A549 (cell line): ENCODE measurements around the gene ATP9A. TPM values are rescaled to one million over a fixed set of nuclear protein-coding genes. Genes with fewer than 3 reads are reported as not detected.

Experiments
- ATAC-seq, 2 experiments: fragments of 200-7000 bp in 1 of 2; fragments of >200 bp in 1 of 2; cut with Nextera tagmentation in 1 of 2; cut with Tn5 transposase in 1 of 2; 3 replicates each; pipeline versions ENCODE4 v1.8.0 to v1.9.1; 2018 to 2020; ENCODE audit warnings: mild to moderate bottlenecking in 1 of 2, moderate library complexity in 1 of 2
- CTCF ChIA-PET: fragments of 300-600 bp; sonication (Branson Sonifier 250); formaldehyde crosslinking; extraction: SDS; loops from one replicate; lab custom pipeline; 2021; ENCODE audit warnings: antibody characterized with exemption, inconsistent platforms; lab: Yijun Ruan, JAX
- POLR2A ChIA-PET: fragments of 350-600 bp; formaldehyde crosslinking; extraction: SDS; loops from one replicate; lab custom pipeline; 2021; ENCODE audit warnings: antibody characterized with exemption, inconsistent platforms; lab: Yijun Ruan, JAX
- DNase-seq, 2 experiments: peaks; one replicate each; pipeline versions ENCODE4 v3.0.0 to v3.0.0-alpha.2; 2011 to 2016; ENCODE audit warnings: low read depth in 1 of 2, low spot score in 1 of 2
- FAIRE-seq: peaks from 2 replicates; lab custom pipeline; 2011; peaks lifted over from hg19 to GRCh38; lab: Jason Lieb, UNC
- H3K27ac ChIP-seq, 2 experiments: fragments of >200 bp; sonication (Bioruptor Twin); formaldehyde crosslinking; 3 replicates each; pipeline ENCODE4 v1.5.1; 2016 to 2017
- H3K4me1 ChIP-seq: fragments of >200 bp; sonication (Bioruptor Twin); formaldehyde crosslinking; 3 replicates; pipeline ENCODE4 v1.6.1; 2016
- H3K4me2 ChIP-seq: fragments of >200 bp; sonication (Bioruptor Twin); formaldehyde crosslinking; 3 replicates; pipeline ENCODE4 v1.6.1; 2016
- H3K4me3 ChIP-seq: fragments of >200 bp; sonication (Bioruptor Twin); formaldehyde crosslinking; 3 replicates; pipeline ENCODE4 v1.5.1; 2016
- H3K9me3 ChIP-seq: fragments of >200 bp; sonication (Bioruptor Twin); formaldehyde crosslinking; 3 replicates; pipeline ENCODE4 v1.6.1; 2016
- BHLHE40 ChIP-seq: IDR thresholded peaks from 2 replicates; pipeline ENCODE4 v1.6.1; 2012; ENCODE audit warnings: low read depth, low read length, inconsistent platforms
- CBX2 ChIP-seq: fragments of 200-600 bp; sonication (generic); IDR thresholded peaks from 2 replicates; pipeline ENCODE4 v1.6.1; 2016; ENCODE audit warnings: low read depth, mild to moderate bottlenecking, borderline replicate concordance
- CEBPB ChIP-seq, 2 experiments: fragments of >200 bp in 1 of 2; sonication (Bioruptor Twin) in 1 of 2; formaldehyde crosslinking in 1 of 2; IDR thresholded peaks; 2 replicates each; pipeline ENCODE4 v1.6.1; 2012 to 2016
- EHF ChIP-seq: fragments of 250-450 bp; sonication (Bioruptor Pico); IDR thresholded peaks from 2 replicates; pipeline ENCODE4 v1.5.0; 2020; ENCODE audit warnings: mild to moderate bottlenecking
- EHMT2 ChIP-seq: fragments of 200-600 bp; sonication (generic); IDR thresholded peaks from 2 replicates; pipeline ENCODE4 v1.6.1; 2016; ENCODE audit warnings: antibody characterized with exemption, low read depth, mild to moderate bottlenecking, moderate library complexity
- EP300 ChIP-seq, 2 experiments: fragments of >200 bp; sonication (Bioruptor Twin); formaldehyde crosslinking; IDR thresholded peaks; 2 replicates in 1 of 2; 3 replicates in 1 of 2; pipeline ENCODE4 v1.6.1; 2016 to 2017
- ESRRA ChIP-seq: fragments of 150-350 bp; IDR thresholded peaks from 2 replicates; pipeline ENCODE4 v1.6.1; 2014; ENCODE audit warnings: mild to moderate bottlenecking, low read length, borderline replicate concordance
- GATA3 ChIP-seq: IDR thresholded peaks from 2 replicates; pipeline ENCODE4 v1.6.1; 2012; ENCODE audit warnings: borderline replicate concordance
- HDAC2 ChIP-seq: fragments of 200-600 bp; sonication (generic); IDR thresholded peaks from 2 replicates; pipeline ENCODE4 v1.6.1; 2016
- JUN ChIP-seq, 2 experiments: fragments of >200 bp; sonication (Bioruptor Twin); formaldehyde crosslinking; IDR thresholded peaks; 2 replicates in 1 of 2; 3 replicates in 1 of 2; pipeline ENCODE4 v1.6.1; 2016 to 2017
- MAFK ChIP-seq: fragments of 450-650 bp; IDR thresholded peaks from 2 replicates; pipeline ENCODE4 v1.6.1; 2014; ENCODE audit not compliant: partially characterized antibody
- MYC ChIP-seq: IDR thresholded peaks from 2 replicates; pipeline ENCODE4 v1.6.1; 2012; ENCODE audit warnings: mild to moderate bottlenecking, inconsistent platforms, low read length, improper control_type of control experiment, borderline replicate concordance
- NPAS2 ChIP-seq: fragments of 250-450 bp; sonication (Bioruptor Pico); IDR thresholded peaks from 2 replicates; pipeline ENCODE4 v1.8.0; 2022; ENCODE audit warnings: mild to moderate bottlenecking, moderate library complexity, borderline replicate concordance
- POLR2AphosphoS2 ChIP-seq: conservative IDR thresholded peaks from 2 replicates; pipeline ENCODE4 v1.6.1; 2012; ENCODE audit warnings: low read length, improper control_type of control experiment, inconsistent platforms
- RARB ChIP-seq: fragments of 250-450 bp; sonication (Bioruptor Pico); IDR thresholded peaks from 2 replicates; pipeline ENCODE4 v1.8.0; 2021; ENCODE audit warnings: mild to moderate bottlenecking, moderate library complexity
- RCOR1 ChIP-seq: fragments of 150-350 bp; IDR thresholded peaks from 2 replicates; pipeline ENCODE4 v1.6.1; 2014; ENCODE audit warnings: antibody characterized with exemption, low read length, low read depth
- TFCP2L1 ChIP-seq: fragments of 250-450 bp; sonication (Bioruptor Pico); IDR thresholded peaks from 2 replicates; pipeline ENCODE4 v1.5.0; 2021; ENCODE audit warnings: mild to moderate bottlenecking
- ZC3H11A ChIP-seq: fragments of 450-650 bp; IDR thresholded peaks from 2 replicates; pipeline ENCODE4 v1.6.1; 2014; ENCODE audit warnings: antibody characterized with exemption, mild to moderate bottlenecking
- WGBS: methylation state at CpG from one replicate; pipeline ENCODE4 v1.1.6; 2017; ENCODE audit errors: missing lambda C conversion rate; 5-methylcytosine and 5-hydroxymethylcytosine counted together
- polyA plus RNA-seq, 4 experiments: library from polyadenylated mRNA; depleted of rRNA in 3 of 4; stranded (reverse); fragments of >200 nt; fragmentation: RNase III in 1 of 4; extraction: RNeasy Plus Mini Kit Qiagen cat#74134 plus additional on column Dnase treatment in 1 of 4; gene quantifications; 2 replicates in 3 of 4; 3 replicates in 1 of 4; pipeline ENCODE4 v1.2.3, GENCODE V29; 2011 to 2017
- TF ChIP-seq, protein P1 (sequence below): IDR thresholded peaks from 2 replicates; pipeline ENCODE4 v1.6.1; 2012; ENCODE audit warnings: low read depth, borderline replicate concordance
- TF ChIP-seq, protein P2 (sequence below): fragments of 450-650 bp; IDR thresholded peaks from 2 replicates; pipeline ENCODE4 v1.6.1; 2014; ENCODE audit warnings: antibody characterized with exemption
- TF ChIP-seq, protein P3 (sequence below): IDR thresholded peaks from 2 replicates; pipeline ENCODE4 v1.6.1; 2012

Gene ATP9A
- polyA plus RNA-seq, 2 of the 4 experiments (the other 2 are of a cell fraction): 9.9 to 23.6 TPM

DNA sequence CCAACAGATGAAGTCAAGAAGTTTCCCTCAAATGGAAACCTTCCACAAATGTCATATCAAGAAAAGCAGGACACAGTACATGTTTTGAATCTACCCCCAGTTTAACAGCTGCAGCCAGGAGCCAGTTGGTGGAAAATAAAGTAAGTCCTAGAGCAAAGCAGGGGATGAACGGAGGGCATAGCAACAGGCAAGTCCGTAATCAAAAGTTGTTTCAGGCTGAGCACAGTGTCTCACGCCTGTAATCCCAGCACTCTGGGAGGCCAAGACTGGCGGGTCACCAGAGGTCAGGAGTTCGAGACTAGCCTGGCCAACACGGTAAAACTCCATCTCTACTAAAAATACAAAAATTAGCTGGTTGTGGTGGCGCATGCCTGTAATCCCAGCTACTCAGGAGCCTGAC, 36.6 kb upstream of the ATP9A start:
- Histone ChIP-seq H3K4me2 (no peak overlapping the region), H3K27ac (0 out of 6 replicates have a peak overlapping the region, but pooled peaks of 1 of the 2 experiments have one; percentile 15), H3K9me3 (no peaks in the 10 kb centered on the region), H3K4me1 (peaks cover 15% of the 10 kb centered on the region), H3K4me3 (no peak overlapping the region)
- DNase-seq (no peak), FAIRE-seq (no peak), ATAC-seq (no peak)
- WGBS: 85% methylated on average over 7 of the region's 7 CpGs
- TF ChIP-seq EHMT2 (no peak), RCOR1 (no peak), ZC3H11A (no peak), MYC (no peak), EP300 (IDR thresholded peaks at IDR 0.05) (no peak)
- TF ChIP-seq, protein P1, sequence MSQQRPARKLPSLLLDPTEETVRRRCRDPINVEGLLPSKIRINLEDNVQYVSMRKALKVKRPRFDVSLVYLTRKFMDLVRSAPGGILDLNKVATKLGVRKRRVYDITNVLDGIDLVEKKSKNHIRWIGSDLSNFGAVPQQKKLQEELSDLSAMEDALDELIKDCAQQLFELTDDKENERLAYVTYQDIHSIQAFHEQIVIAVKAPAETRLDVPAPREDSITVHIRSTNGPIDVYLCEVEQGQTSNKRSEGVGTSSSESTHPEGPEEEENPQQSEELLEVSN: no peak
- TF ChIP-seq, protein P2, sequence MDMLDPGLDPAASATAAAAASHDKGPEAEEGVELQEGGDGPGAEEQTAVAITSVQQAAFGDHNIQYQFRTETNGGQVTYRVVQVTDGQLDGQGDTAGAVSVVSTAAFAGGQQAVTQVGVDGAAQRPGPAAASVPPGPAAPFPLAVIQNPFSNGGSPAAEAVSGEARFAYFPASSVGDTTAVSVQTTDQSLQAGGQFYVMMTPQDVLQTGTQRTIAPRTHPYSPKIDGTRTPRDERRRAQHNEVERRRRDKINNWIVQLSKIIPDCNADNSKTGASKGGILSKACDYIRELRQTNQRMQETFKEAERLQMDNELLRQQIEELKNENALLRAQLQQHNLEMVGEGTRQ: no peak
- CTCF ChIA-PET: interaction anchor here (1.0 to 1.2 kb wide), 2 partner anchors 12 to 52 kb away, joined by 3 read pairs; no protein-coding TSS in a partner anchor
- POLR2A ChIA-PET: no interaction called here

DNA sequence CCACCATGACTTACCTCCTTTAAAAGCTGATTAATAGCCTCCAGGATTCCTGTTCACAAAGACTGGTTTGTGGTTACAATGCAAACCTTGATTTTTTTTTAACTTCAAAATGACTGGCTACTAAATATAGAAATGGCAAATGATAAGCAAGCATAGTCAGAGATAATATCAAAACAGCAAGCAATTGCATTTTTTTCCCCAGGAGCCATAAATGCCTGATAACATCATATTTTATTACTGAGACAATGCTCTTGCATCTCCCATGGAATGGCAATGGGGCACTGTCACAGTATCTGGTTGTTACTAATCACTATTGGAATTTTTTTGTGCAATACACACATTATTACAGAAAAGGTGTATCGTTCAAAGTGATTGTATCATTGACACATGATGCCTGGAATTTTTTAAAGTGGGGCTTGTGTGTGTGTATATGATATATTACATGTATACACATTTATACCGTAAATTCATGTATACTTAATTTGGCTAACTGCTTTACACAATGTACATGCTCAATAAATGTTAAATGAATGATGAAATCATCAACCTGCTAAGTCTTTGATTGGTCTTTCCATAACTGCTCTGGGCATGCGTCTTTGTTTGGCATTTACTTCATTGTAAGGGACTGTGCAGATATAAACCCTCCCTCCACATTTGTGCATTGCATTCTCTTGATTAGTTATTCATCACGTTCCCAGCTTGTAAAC, 35.1 kb upstream of the ATP9A start:
- no peak overlapping the region for H3K27ac ChIP-seq
- no peak for TF ChIP-seq CBX2
- TF ChIP-seq NPAS2: no peak
- no peak for TF ChIP-seq BHLHE40
- TF ChIP-seq GATA3: peak; percentile 72
- TF ChIP-seq JUN (IDR thresholded peaks at IDR 0.05): no peak
- TF ChIP-seq HDAC2: no peak
- no peak for TF ChIP-seq RARB (CRISPR knock-in tag)
- peaks cover 18% of the 10 kb centered on the region for H3K4me1 ChIP-seq
- POLR2A ChIA-PET: no interaction called here
- 63% methylated on average over 4 of the region's 4 CpGs for WGBS
- ATAC-seq: no peak
- CTCF ChIA-PET: interaction anchor here (1.5 to 2.4 kb wide), 2 partner anchors 163 to 258 kb away, joined by 3 to 5 read pairs; no protein-coding TSS in a partner anchor
- H3K9me3 ChIP-seq: no peaks in the 10 kb centered on the region
- FAIRE-seq: peak; percentile 28
- H3K4me3 ChIP-seq: no peak overlapping the region
- peak in 1 of 2 experiments; percentile 23 for DNase-seq
- H3K4me2 ChIP-seq: no peak overlapping the region

DNA sequence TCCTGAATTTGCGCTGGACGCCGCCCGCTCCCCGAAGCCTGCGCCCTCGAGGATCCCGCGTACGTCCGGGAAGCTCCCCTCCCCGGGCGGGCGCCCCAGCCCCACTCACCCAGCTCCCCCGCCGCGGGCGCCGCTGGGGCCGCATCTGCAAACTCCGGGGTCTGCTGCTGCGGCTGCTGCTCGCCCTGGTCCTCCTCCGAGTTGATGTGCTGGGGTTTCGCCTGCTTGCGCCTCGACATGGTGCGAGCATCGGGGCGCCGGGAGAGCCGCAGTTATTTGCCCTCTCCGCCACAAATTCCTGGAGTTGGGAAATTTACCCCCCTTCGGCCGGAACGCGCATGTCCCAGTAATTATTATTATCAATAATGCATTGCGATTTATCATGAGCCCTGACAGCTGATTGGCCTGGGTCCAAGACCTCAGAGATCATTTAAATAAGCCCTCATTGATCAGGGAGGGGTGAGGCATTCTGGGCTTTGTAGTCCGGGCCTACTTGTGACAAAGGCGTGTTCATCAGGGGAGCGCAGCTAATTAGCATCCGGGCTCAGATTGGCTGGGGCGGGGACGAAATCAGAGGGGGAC, 34.1 kb upstream of the ATP9A start, which contains the start of gene SALL4:
SALL4 (minus strand) TSS at position 352 of the 582 bp plus-strand sequence; CDS start at position 239, 113 bp downstream.
- peak within 1 kb of the TSS; percentile 84 for H3K4me3 ChIP-seq
- FAIRE-seq (no peak), ATAC-seq (no peak), DNase-seq (no peak)
- WGBS: 97% methylated on average over 44 of the region's 44 CpGs
- ChIA-PET POLR2A (no interaction called here), CTCF (interaction anchor here (1.0 to 2.4 kb wide), 6 partner anchors 162 to 821 kb away, joined by 3 to 5 read pairs (median 3); no protein-coding TSS in a partner anchor)
- peaks cover 26% of the 10 kb centered on the region for H3K4me1 ChIP-seq
- H3K27ac ChIP-seq: peak within 1 kb of the TSS; percentile 95 to 96
- no peaks in the 10 kb centered on the region for H3K9me3 ChIP-seq
- TF ChIP-seq, protein P1: no peak
- no peak for TF ChIP-seq ESRRA
- TF ChIP-seq MYC: no peak
- no peak for TF ChIP-seq TFCP2L1 (CRISPR knock-in tag)
- no peak for TF ChIP-seq POLR2AphosphoS2
- TF ChIP-seq, protein P3, sequence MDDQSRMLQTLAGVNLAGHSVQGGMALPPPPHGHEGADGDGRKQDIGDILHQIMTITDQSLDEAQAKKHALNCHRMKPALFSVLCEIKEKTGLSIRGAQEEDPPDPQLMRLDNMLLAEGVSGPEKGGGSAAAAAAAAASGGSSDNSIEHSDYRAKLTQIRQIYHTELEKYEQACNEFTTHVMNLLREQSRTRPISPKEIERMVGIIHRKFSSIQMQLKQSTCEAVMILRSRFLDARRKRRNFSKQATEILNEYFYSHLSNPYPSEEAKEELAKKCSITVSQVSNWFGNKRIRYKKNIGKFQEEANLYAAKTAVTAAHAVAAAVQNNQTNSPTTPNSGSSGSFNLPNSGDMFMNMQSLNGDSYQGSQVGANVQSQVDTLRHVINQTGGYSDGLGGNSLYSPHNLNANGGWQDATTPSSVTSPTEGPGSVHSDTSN: no peak
- TF ChIP-seq CEBPB (IDR thresholded peaks at IDR 0.05): no peak
- TF ChIP-seq EHF: no peak
- TF ChIP-seq RARB (CRISPR knock-in tag): no peak
- TF ChIP-seq MAFK: no peak
- TF ChIP-seq EHMT2: no peak
- peak within 1 kb of the TSS; percentile 92 for H3K4me2 ChIP-seq
